Measurements from ENCODE around the gene ELK3.

ELK3 gene

DNA sequence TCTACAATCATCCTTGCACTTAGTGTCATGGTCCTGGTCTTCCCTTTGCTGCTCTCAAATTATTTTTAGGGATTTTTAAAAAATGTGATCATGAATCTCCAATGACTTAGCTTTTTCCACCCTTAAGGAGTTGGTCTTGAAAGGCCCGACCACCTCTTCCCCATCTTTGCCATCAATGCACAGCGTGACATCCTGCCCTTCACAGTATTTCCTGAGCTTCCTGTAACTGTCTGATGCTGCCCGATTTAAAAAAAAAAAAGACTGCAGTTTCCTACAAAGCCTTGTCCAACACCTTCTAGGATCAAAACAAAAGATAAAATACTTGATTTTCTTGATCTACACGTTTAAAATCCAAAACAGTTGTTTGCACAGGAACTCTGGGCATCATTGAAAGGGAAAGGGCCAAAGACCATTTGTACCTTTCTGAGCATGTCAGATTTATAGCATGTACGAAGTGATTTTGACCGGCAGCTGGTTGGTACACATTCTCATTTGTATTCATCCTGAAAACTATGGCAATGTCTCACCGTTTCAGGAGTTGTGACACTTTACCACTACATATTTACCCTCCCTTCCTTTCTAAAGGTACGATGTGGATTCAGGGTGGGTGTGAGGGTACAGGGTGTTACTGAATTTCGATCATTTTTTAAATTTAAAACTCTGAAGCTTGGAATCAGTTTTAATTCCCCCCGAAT lies 7.4 kb upstream of the ELK3 start:
- no peak overlapping the region for H3K4me3 ChIP-seq (ENCODE audit: low read depth, low read length)
- H3K36me3 ChIP-seq (ENCODE audit: control insufficient read depth in 2 of 2, insufficient read depth in 1 of 2, low read length in 2 of 2): no peaks in the 10 kb centered on the region
- ChIA-PET CTCF (interaction anchor here (0.7 kb wide), 1 partner anchor 28 kb away, joined by 3 read pairs; no protein-coding TSS in a partner anchor), POLR2A (no interaction called here)
- TF ChIP-seq, protein P1, sequence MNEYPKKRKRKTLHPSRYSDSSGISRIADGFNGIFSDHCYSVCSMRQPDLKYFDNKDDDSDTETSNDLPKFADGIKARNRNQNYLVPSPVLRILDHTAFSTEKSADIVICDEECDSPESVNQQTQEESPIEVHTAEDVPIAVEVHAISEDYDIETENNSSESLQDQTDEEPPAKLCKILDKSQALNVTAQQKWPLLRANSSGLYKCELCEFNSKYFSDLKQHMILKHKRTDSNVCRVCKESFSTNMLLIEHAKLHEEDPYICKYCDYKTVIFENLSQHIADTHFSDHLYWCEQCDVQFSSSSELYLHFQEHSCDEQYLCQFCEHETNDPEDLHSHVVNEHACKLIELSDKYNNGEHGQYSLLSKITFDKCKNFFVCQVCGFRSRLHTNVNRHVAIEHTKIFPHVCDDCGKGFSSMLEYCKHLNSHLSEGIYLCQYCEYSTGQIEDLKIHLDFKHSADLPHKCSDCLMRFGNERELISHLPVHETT (tag by site-specific recombination; IDR thresholded peaks at IDR 0.05): no peak
- no peak for TF ChIP-seq ZFP69B (tag by site-specific recombination; IDR thresholded peaks at IDR 0.05)
- no peak for TF ChIP-seq ZNF843 (tag by site-specific recombination; IDR thresholded peaks at IDR 0.05)
- no peak for TF ChIP-seq ZNF514 (tag by site-specific recombination; IDR thresholded peaks at IDR 0.05)
- TF ChIP-seq ZNF530 (tag by site-specific recombination; IDR thresholded peaks at IDR 0.05; ENCODE audit: low read depth): no peak
- TF ChIP-seq, protein P2, sequence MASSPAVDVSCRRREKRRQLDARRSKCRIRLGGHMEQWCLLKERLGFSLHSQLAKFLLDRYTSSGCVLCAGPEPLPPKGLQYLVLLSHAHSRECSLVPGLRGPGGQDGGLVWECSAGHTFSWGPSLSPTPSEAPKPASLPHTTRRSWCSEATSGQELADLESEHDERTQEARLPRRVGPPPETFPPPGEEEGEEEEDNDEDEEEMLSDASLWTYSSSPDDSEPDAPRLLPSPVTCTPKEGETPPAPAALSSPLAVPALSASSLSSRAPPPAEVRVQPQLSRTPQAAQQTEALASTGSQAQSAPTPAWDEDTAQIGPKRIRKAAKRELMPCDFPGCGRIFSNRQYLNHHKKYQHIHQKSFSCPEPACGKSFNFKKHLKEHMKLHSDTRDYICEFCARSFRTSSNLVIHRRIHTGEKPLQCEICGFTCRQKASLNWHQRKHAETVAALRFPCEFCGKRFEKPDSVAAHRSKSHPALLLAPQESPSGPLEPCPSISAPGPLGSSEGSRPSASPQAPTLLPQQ (tag by site-specific recombination; IDR thresholded peaks at IDR 0.05): no peak
- TF ChIP-seq ZFHX2 (tag by site-specific recombination; conservative IDR thresholded peaks at IDR 0.05): no peak
- no peak for TF ChIP-seq ZFP37 (tag by site-specific recombination; IDR thresholded peaks at IDR 0.05)
- no peak for TF ChIP-seq ZNF157 (tag by site-specific recombination; IDR thresholded peaks at IDR 0.05)
- no peak for TF ChIP-seq ZNF132 (tag by site-specific recombination; IDR thresholded peaks at IDR 0.05; ENCODE audit: borderline replicate concordance)
- no peak for TF ChIP-seq ZNF169 (tag by site-specific recombination; IDR thresholded peaks at IDR 0.05)
- no peak for TF ChIP-seq KLF9 (tag by site-specific recombination; IDR thresholded peaks at IDR 0.05; ENCODE audit: low read depth)
- no peak for TF ChIP-seq GLIS2 (tag by site-specific recombination; IDR thresholded peaks at IDR 0.05)
- no peak for TF ChIP-seq ZNF623 (tag by site-specific recombination; IDR thresholded peaks at IDR 0.05)
- no peak for TF ChIP-seq ZNF114 (tag by site-specific recombination; IDR thresholded peaks at IDR 0.05)
- TF ChIP-seq ZNF548 (tag by site-specific recombination; IDR thresholded peaks at IDR 0.05): no peak
- no peak for TF ChIP-seq ZNF600 (tag by site-specific recombination; IDR thresholded peaks at IDR 0.05)
- no peaks in the 10 kb centered on the region for H3K9me3 ChIP-seq (ENCODE audit: control insufficient read depth, insufficient read depth, low read depth, low read length)
- H3K27ac ChIP-seq (ENCODE audit: extremely low read depth, low read depth, low read length): no peak overlapping the region
- no peaks in the 10 kb centered on the region for H3K4me1 ChIP-seq (ENCODE audit: control insufficient read depth, insufficient read depth, low read length)

DNA sequence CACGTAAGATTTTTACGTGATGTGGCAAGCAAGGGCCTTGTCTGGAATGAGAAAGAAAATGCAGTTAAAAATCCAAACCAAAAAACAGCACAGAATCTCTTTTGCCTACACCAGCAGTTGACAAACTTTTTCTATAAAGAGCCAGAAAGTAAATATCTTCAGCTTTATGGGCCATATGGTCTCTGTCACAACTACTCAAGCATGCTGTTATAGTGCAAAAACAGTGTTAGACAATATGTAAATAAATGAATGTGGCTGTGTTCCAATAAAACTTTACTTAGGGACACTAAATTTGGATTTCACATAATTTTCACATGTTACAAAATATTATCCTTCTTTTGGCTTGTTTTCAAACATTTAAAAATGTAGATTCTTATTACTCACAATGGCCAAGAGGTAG lies 6.2 kb upstream of the ELK3 start:
- H3K36me3 ChIP-seq (ENCODE audit: control insufficient read depth in 2 of 2, insufficient read depth in 1 of 2, low read length in 2 of 2): no peaks in the 10 kb centered on the region
- no peak overlapping the region for H3K27ac ChIP-seq (ENCODE audit: extremely low read depth, low read depth, low read length)
- no peaks in the 10 kb centered on the region for H3K9me3 ChIP-seq (ENCODE audit: control insufficient read depth, insufficient read depth, low read depth, low read length)
- TF ChIP-seq ZXDB (tag by site-specific recombination; IDR thresholded peaks at IDR 0.05): no peak
- no peak for TF ChIP-seq ZBTB17 (tag by site-specific recombination; IDR thresholded peaks at IDR 0.05)
- TF ChIP-seq, protein P3, sequence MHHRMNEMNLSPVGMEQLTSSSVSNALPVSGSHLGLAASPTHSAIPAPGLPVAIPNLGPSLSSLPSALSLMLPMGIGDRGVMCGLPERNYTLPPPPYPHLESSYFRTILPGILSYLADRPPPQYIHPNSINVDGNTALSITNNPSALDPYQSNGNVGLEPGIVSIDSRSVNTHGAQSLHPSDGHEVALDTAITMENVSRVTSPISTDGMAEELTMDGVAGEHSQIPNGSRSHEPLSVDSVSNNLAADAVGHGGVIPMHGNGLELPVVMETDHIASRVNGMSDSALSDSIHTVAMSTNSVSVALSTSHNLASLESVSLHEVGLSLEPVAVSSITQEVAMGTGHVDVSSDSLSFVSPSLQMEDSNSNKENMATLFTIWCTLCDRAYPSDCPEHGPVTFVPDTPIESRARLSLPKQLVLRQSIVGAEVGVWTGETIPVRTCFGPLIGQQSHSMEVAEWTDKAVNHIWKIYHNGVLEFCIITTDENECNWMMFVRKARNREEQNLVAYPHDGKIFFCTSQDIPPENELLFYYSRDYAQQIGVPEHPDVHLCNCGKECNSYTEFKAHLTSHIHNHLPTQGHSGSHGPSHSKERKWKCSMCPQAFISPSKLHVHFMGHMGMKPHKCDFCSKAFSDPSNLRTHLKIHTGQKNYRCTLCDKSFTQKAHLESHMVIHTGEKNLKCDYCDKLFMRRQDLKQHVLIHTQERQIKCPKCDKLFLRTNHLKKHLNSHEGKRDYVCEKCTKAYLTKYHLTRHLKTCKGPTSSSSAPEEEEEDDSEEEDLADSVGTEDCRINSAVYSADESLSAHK (tag by site-specific recombination; IDR thresholded peaks at IDR 0.05): no peak
- TF ChIP-seq, protein P4, sequence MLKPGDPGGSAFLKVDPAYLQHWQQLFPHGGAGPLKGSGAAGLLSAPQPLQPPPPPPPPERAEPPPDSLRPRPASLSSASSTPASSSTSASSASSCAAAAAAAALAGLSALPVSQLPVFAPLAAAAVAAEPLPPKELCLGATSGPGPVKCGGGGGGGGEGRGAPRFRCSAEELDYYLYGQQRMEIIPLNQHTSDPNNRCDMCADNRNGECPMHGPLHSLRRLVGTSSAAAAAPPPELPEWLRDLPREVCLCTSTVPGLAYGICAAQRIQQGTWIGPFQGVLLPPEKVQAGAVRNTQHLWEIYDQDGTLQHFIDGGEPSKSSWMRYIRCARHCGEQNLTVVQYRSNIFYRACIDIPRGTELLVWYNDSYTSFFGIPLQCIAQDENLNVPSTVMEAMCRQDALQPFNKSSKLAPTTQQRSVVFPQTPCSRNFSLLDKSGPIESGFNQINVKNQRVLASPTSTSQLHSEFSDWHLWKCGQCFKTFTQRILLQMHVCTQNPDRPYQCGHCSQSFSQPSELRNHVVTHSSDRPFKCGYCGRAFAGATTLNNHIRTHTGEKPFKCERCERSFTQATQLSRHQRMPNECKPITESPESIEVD (tag by site-specific recombination; IDR thresholded peaks at IDR 0.05): peak; percentile 49
- TF ChIP-seq, protein P5, sequence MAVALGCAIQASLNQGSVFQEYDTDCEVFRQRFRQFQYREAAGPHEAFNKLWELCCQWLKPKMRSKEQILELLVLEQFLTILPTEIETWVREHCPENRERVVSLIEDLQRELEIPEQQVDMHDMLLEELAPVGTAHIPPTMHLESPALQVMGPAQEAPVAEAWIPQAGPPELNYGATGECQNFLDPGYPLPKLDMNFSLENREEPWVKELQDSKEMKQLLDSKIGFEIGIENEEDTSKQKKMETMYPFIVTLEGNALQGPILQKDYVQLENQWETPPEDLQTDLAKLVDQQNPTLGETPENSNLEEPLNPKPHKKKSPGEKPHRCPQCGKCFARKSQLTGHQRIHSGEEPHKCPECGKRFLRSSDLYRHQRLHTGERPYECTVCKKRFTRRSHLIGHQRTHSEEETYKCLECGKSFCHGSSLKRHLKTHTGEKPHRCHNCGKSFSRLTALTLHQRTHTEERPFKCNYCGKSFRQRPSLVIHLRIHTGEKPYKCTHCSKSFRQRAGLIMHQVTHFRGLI (tag by site-specific recombination; IDR thresholded peaks at IDR 0.05): no peak
- no peaks in the 10 kb centered on the region for H3K4me1 ChIP-seq (ENCODE audit: control insufficient read depth, insufficient read depth, low read length)
- ChIA-PET CTCF (no interaction called here), POLR2A (no interaction called here)
- H3K4me3 ChIP-seq (ENCODE audit: low read depth, low read length): no peak overlapping the region

All from HEK293 (cell line).